ENCODE data around the gene KLF8. TPM values are rescaled to one million over a fixed set of nuclear protein-coding genes. Genes with fewer than 3 reads are reported as not detected.
"Not testable (repeated sequence)": the region's sequence is repeated elsewhere in the genome, so short reads cannot be mapped to it uniquely, and the experiment has no call there.

The KLF8 gene
- total RNA-seq (2014; rRNA removed; shearing (Covaris generic)): 2.2 and 3.4 TPM in 2 replicates

DNA sequence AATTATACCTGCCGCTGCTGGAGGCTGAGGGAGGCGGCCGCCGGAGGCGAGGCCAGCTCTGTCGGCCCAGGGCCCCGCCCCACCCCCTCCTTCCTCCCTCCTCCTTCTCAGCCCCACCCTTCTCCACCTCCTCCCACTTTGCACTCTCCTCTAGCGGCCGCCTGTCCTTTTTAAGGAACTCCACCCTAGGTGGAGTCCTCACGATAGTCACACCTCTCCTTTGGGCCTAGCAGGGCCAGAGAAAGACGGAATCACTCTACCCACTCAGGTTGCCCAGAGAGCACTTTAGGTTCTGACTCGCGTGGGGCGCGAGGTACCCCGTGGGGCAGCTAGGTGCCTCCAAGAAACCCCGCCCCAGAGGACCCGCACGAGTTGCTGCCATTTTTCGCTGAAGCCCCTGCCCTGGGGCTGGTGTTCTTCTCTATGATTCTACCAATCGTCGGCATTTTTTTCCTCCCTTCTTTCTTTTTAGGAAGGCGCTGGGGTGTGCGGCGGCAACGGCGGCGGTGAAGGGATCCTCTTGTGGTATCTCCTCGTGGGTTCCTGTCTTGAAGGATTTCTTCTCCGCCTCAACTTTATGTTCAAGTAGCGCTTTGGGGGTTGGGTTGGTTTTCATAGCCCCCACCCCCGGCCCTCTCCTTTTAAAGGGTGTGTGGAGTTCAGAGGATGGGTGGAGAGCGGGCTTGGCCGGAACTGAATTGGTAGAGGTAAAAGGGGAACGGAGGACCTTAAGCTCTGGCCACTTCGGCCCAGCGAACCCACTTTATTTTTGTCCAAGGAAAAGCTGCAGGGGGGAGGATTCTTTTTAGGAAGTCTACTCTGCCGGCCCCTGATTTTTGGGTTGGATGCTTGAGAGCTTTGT is at the start of gene KLF8:
TSS of gene KLF8 (plus strand) at position 136 of the 862 bp plus-strand sequence. CDS start 979 bp downstream, outside the sequence.
- DNase-seq (ENCODE audit: low read depth): peak; percentile 56

DNA sequence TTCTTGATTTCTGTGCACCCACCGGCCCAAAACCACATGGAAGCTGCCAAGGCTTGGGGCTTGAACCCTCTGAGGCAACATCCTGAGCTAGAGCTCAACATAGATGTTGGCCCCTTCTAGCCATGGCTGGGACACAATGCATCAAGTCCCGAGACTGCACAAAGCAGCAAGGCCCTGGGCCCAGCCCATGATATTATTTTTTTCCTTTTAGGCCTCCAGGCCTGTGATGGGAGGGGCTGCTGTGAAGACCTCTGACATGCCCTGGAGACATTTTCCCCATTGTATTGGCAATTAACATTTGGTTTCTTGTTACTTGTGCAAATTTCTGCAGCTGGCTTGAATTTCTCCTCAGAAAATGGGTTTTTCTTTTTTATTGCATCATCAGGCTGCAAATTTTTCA is 25.2 kb upstream of the KLF8 start:
- not testable (repeated sequence) for DNase-seq (ENCODE audit: low read depth)

- DNase-seq (ENCODE audit: low read depth): no peak
Observed at GRCh38 chrX:56211701-56212100, 20.5 kb upstream of the KLF8 start.

DNA sequence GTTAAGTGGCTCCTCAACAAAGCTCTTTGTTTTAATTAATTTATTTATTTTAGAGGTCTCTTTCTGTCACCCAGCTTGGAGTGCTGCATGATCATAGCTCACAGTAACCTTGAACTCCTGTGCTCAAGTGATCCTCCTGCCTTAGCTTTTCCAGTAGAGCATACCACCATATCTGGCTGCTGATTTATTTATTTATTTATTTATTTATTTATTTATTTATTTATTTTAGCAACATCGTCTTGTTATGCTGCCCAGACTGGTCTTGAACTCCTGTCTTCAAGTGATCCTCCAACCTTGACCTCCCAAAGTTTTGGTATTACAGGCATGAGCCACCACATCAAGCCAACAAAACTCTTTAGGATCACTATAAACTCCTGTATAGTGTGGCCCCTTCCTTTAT is 15.8 kb upstream of the KLF8 start:
- no peak for DNase-seq (ENCODE audit: low read depth)

GRCh38 chrX:56219700-56220099 is 12.5 kb upstream of the KLF8 start:
- DNase-seq (ENCODE audit: low read depth): no peak

DNA sequence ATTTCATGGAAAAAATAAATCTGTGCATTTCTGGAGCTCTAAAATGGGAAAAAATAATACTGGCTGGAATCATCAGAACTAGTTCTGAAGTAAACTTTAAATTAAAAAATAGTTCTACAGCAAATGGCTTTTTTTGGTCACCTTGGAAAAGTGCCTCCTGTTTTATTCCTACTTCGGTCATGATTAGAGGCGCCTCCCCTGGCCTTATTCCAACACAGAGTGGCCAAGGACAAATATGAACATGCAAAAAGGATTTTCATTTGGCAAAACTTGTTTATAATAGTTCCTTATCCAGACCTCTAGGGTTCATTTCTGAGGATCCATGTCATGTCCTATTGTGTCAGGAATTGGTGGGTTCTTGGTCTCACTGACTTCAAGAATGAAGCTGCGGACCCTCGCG is 11.1 kb upstream of the KLF8 start:
- no peak for DNase-seq (ENCODE audit: low read depth)

DNA sequence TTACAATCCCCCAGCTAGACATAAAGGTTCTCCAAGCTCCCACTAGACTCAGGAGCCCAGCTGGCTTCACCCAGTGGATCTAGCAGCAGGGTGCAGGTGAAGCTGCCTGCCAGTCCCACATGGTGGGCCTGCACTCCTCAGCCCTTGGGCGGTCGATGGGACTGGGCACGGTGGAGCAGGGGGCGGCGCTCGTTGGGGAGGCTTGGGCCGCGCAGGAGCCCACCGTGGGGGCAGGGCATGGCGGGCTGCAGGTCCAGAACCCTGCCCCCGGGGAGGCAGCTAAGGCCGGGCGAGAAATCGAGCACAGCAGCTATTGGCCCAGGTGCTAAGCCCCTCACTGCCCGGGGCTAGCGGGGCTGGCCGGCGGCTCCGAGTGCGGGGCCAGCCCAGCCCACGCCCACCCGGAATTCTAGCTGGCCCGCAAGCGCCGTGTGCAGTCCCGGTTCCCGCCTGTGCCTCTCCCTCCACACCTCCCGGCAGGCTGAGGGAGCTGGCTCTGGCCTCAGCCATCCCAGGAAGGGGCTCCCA is 9.6 kb upstream of the KLF8 start:
- no peak for DNase-seq (ENCODE audit: low read depth)

DNA sequence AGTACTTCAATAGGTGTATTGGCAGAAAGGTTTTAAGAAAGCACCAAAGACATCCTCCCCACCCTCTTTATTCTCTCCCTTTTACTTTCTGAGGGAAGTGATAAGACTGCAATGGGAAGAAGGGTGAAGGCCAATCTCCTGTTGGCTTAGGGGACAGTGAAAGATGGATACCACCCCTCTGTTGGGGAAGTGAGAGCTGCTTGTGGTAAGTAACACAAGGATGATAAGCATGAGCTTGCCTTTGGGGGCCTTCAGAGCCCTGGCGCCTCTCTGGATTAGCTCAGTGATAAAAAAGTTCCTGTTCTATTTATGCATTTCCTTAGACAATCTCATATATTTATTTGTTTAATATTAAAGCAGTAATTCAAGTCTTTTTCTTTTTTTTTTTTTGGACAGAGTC is 5.2 kb upstream of the KLF8 start:
- DNase-seq (ENCODE audit: low read depth): no peak

GRCh38 chrX:56228914-56229313 is 3.2 kb upstream of the KLF8 start:
- DNase-seq (ENCODE audit: low read depth): no peak

DNA sequence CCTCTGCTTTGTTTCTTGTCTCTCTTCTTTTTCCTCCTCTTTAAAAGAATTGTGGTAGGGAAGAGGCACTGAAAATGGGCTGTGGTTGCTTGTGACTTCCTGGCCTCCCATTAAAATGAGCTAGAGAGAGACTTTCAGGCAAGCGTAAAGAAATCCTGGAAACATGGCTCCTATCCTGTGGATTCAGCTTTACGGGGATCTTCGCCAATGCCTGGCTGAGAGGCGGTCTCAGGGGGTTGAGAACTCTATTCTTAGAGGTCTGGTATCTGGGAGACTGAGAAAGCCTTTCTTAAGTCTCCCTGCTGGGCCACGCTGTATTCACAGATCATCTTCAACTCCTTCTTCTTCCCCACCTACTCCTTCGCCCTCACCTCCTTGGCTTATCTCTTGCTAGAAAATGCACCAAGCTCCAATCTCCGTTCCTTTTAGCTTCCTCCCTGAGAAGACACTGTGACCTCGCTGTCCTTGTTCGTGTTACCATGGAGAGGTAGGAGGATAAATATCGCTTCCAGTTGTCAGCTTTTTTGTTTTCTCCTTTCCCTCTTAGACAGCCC is 542 bp upstream of the KLF8 start:
- DNase-seq (ENCODE audit: low read depth): no peak

DNA sequence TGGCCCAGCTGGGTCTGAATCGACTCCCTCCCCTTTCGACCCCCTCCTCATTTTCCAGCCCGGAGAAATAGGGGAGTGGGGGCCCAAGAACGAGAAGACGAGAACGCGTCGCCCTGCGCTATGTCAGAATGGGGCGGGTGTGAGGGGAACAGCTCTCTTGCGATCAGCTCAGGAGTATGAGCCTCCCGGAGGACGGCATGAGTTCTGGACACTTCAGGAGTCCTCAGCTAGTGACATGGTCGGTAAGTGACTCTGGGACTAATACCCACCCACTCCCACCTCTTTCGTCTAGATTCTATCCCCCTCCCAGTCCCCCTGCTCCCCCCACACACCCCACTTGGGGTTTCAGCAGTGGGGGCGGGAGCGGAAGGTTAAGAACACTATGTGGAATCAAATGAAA is 944 bp downstream of the KLF8 start:
- DNase-seq (ENCODE audit: low read depth): peak; percentile 6

DNA sequence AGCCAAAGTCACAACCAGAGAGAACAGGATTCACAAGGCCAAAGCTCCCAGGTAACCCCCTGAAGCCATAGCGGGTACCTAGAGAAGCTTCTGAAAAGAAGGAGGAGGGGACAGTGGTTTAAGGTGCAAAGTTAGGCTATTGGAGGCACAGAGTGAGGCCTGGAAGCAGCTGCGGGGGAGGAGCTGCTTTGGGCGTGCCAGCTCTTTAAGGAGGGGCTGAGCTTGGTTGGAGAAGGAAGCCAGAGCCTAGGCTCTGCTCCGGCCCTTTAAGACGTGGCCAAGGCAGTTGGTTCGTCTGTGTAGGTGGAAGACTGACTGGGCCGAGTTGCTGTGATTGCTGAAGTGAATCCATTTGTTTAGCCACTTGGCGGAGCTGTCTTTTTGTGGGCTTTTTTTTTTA is 1.5 kb downstream of the KLF8 start:
- peak; percentile 79 for DNase-seq (ENCODE audit: low read depth)

GRCh38 chrX:56248492-56248891 is 16.3 kb downstream of the KLF8 start:
- peak; percentile 59 for DNase-seq (ENCODE audit: low read depth)

GRCh38 chrX:56253832-56254703 is 21.9 kb downstream of the KLF8 start:
- DNase-seq (ENCODE audit: low read depth): no peak

DNA sequence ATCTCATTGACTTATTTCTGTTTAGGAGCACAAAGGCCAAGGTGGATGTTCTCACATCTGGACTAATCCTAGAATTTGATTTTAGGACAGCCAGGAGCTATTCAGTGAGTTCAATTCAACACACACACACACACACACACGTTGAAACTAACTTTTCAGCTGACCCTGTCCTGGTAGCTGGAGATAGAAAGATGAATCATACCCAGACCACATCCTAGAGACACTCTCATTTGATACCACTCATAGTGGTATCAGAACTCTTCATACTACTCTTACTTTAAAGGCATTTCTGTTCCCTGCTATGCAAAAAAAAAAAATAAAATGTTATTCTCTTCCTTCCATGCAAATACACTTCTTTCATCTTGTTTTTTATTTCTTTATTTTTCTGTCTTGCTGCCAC is 36.7 kb downstream of the KLF8 start:
- peak; percentile 60 for DNase-seq (ENCODE audit: low read depth)

DNA sequence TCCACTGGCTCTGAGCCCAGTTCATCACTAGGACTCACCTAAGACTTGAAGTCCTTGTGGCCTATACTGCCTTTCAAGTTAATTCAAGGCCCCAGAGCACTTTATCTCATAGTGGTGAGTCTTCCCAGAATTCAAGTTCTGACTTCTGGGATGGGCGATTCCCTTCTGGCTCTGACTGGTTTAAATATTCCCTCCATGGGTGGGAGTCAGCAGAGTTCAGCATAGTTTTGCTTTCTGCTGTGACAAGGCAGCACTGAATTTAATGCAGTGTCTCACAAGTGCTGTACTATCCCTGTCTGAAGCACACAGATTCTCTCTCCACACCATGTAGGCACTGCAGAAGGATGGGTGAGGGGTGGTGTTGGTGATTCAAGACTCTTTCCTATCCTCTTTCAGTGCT is 46.5 kb downstream of the KLF8 start:
- no peak for DNase-seq (ENCODE audit: low read depth)

GRCh38 chrX:56279863-56280262 is 47.7 kb downstream of the KLF8 start:
- DNase-seq (ENCODE audit: low read depth): no peak

DNA sequence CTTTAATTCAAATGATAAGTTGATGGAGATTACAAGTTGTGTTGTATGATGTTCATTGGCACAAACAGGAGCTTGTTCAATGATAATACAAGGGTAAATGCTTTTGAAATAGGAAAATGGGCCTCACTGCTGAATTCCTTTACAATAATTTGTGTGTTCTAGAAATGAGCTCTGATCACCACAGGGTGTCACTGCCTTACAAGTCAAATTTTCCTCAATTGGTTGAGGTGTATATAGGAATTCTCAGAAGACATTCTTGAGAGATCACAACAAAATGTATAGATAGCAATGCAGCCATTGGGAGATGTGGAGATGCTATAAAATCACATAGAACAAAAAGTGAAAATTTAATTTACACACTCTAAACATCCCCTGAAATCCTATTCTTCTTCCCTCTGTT is 49.6 kb downstream of the KLF8 start:
- peak; percentile 24 for DNase-seq (ENCODE audit: low read depth)

- no peak for DNase-seq (ENCODE audit: low read depth)
Observed at GRCh38 chrX:56284269-56284668, 52.1 kb downstream of the KLF8 start.

DNA sequence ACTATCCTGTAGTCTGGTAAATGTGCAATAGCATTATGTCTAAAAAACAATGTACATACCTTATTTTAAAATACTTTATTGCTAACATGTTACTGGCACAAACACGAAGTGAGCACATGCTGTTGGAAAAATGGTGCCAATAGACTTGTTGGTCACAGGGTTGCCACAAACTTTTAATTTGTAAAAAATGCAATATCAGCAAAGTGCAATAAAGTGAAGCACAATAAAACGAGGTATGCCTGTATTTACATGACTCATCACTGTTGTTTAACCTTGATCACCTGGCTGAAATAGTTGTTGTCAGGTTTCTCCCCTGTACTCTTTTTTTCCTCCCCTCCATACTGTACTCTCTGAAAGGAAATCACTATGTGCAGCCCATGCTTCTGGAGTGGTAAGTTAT is 56.5 kb downstream of the KLF8 start:
- DNase-seq (ENCODE audit: low read depth): no peak

DNA sequence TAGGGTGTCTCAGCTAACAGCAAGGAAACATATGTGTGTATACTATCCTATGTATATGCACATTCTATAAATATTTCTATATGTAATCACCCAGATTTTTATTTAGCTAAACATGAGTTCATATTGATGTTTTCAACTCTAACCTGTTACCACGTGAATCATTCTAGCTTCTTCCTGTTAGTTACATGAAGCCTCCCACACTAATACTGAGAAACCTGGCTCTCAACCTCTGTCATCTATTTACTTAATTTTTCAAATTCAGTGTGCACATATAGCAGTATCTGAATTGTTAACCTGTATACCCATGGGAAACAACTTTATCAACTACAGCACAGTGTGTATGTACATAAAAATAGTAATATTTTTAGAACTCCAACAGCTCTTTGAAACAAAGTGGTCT is 57.3 kb downstream of the KLF8 start:
- DNase-seq (ENCODE audit: low read depth): no peak

DNA sequence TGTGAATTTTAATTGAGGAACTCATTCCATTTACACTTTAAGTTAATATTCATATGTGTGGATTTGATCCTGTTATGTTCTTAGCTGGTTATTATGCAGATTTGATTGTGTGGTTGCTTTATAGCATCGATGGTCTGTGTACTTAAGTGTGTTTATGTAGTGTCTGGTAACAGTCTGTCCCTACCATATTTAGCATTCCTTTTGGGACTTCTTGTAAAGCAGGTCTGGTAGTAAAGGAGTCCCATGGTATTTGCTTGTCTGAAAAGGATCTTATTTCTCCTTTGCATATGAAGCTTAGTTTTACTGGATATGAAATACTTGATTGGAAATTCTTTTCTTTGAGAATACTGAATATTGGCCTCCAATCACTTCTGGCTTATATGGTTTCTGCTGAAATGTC is 76.6 kb downstream of the KLF8 start:
- DNase-seq (ENCODE audit: low read depth): no peak

Measured in RPMI7951 (cell line).